Measurements from ENCODE around the gene LHPP.

The LHPP gene

DNA sequence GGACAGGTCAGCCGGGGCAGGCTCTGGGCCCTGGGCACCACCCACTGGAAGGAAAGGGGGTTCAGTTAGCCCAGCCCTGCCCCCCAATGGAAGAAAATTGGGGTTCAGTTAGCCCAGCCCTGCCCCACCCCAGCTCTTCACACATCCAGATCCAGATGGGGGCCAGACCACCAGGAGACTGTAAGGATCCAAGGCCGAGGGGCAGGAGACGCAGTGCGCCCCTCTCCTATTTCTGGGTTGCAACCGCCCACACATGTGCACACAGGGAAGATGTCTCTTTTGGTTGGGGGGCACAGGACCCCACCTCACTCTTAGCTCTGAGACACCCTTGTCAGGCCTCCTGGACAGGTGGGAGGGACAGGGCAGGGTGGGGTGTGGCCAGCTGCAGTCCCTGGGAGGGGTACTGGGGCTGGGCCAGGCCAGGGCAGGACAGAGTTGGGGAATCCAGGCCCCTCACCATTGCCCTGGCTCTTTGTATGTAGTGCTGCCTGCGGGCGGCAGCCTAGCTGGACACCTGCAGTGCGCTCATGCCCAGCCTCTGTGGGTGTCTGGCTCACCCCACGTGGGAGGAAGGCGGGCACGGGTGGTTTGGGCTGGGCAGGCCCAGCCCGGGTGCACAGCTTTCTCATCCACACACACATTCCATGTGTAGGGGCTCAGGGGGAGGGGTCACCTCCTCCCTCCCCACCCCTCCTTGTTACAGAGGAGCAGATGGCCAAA is 141.2 kb downstream of the LHPP start:
- no peak for DNase-seq (ENCODE audit: low spot score)
- TF ChIP-seq, protein P1, sequence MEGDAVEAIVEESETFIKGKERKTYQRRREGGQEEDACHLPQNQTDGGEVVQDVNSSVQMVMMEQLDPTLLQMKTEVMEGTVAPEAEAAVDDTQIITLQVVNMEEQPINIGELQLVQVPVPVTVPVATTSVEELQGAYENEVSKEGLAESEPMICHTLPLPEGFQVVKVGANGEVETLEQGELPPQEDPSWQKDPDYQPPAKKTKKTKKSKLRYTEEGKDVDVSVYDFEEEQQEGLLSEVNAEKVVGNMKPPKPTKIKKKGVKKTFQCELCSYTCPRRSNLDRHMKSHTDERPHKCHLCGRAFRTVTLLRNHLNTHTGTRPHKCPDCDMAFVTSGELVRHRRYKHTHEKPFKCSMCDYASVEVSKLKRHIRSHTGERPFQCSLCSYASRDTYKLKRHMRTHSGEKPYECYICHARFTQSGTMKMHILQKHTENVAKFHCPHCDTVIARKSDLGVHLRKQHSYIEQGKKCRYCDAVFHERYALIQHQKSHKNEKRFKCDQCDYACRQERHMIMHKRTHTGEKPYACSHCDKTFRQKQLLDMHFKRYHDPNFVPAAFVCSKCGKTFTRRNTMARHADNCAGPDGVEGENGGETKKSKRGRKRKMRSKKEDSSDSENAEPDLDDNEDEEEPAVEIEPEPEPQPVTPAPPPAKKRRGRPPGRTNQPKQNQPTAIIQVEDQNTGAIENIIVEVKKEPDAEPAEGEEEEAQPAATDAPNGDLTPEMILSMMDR (conservative IDR thresholded peaks at IDR 0.05; ENCODE audit: low read depth): no peak
- CTCF ChIA-PET: interaction anchor here (0.7 kb wide), 1 partner anchor 1178 kb away, joined by 4 read pairs; no protein-coding TSS in a partner anchor
- POLR2A ChIA-PET (ENCODE audit: low non-redundant PET): no interaction called here
- H3K27ac ChIP-seq: no peak overlapping the region

DNA sequence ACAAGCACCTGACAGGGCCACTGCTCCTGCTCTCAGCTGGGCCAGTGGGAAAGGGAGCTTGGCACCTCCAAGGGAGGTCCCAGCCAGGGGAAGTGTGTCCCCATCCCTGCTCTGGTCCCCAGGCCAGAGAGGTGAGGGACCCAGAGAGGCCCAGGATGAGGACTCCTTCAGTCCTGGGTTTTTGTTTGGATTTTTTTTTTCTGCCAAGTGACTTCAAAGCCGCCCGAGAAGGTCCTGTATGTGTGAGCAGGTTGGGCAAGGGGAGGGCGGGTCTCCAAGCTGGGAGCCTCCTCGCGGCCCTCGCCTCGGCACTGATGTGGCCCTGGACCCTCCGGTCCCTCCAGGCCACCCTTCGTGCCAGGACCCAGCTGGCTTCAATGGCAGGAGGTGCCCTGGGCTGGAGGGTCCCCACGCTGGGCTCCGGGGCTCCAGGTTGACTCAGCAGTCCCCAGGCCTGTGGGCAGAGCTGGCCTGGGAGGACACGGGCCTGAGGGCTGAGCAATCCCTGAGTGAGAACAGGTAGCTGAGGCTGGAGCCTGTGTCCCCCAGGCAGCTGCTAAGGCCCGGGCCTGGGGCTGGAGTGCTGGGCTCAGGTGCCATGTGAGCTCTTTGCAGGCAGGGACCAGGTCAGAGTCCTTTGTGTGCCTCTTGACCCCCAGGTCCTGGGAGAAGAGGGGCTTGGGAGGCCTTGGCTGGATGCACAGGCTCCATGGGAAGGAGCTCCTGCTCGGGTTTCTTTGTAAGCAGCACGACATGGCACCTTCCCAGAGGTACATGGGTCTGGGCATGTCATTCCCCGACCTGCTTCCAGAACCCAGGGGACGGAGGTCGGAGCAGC is 142.0 kb downstream of the LHPP start:
- no peak for DNase-seq (ENCODE audit: low spot score)
- TF ChIP-seq, protein P1 (conservative IDR thresholded peaks at IDR 0.05; ENCODE audit: low read depth): no peak
- ChIA-PET POLR2A (ENCODE audit: low non-redundant PET) (no interaction called here), CTCF (interaction anchor here (0.6 to 1.5 kb wide), 4 partner anchors 11 to 1177 kb away, joined by 3 to 4 read pairs (median 4); no protein-coding TSS in a partner anchor)
- peak overlapping the region; percentile 9; the same call in 1 of the 2 replicates for H3K27ac ChIP-seq

DNA sequence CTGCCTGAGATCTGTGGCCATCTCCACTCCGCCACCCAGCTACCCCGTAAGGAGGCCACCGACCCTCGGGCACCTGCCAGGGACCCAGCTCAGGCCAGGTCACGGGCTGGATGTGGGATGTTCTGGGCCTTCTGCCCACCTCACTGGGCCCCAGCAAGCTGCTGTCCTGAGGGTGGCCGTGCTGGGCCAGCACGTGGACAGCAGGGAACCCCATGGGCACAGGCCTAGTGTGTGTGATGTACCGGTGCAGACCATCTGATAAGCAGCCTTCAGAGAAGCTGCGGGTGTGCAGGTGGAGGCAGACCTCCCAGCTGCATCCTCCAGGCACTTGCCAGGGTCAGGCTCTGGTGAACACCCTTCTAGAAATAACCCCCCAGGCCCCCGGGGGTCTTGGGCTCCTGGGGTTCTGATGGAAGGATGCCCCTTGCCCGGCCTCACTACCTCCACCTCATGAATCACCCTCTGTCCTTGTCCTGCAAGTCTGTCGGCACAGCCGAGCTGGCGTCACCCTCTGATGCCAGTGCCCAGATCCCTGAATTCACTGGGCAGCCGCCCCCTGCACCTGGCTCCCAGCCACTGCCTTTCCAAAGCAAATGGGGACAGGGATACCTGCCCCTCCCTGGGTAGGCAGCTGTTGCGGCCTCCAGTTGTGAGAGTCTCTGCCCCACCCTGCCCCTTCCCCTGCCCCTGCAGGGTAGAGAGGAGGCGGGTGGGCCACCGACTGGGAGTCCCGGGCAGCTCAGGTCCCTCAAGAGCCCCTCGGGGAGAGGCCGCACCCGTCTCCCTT is 142.8 kb downstream of the LHPP start:
- no peak for DNase-seq (ENCODE audit: low spot score)
- ChIA-PET CTCF (interaction anchor here (0.8 to 1.5 kb wide), 2 partner anchors 10 to 74 kb away, joined by 3 to 4 read pairs; no protein-coding TSS in a partner anchor), POLR2A (ENCODE audit: low non-redundant PET) (no interaction called here)
- TF ChIP-seq, protein P1 (conservative IDR thresholded peaks at IDR 0.05; ENCODE audit: low read depth): no peak
- peak overlapping the region; percentile 9; the same call in 1 of the 2 replicates for H3K27ac ChIP-seq

DNA sequence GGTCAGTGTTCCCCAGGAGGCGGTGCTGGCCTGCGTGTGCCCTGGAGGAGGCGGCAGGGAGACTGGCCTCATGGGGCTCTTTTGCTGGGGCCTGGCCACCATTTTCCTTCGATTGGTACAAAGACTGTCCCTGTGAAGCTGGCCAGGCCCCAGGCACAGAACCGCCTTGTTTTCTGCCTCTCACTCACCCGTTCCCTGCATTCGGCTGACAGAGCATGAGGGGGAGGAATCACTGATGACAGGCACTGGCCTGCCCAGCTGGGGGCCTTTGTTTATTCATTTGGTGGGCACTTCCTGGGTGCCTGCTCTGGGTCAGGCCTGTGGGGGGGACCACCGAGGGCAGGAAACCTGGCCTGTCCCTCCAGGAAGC is 143.4 kb downstream of the LHPP start:
- CTCF ChIA-PET: no interaction called here
- H3K27ac ChIP-seq: no peak overlapping the region
- DNase-seq (ENCODE audit: low spot score): no peak
- TF ChIP-seq, protein P1 (conservative IDR thresholded peaks at IDR 0.05; ENCODE audit: low read depth): no peak
- POLR2A ChIA-PET (ENCODE audit: low non-redundant PET): no interaction called here

DNA sequence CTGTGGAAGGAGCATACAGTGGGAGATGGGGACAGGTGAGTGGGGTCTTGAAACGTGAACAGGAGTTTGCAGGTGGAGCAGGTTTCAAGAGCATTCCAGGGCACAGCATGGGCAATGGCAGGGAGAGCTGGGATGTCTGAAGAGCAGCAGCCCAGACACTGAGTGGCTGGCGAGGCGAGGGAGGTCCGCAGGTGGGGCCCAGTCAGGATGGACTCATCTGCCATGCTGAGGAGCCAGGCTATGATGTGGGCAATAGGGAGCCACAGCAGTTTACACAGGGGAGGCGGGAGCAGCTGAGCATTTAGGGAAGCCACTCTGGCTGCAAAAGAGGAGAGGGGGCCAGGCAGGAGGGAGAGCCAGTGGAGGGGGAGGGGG is 143.8 kb downstream of the LHPP start:
- no peak for DNase-seq (ENCODE audit: low spot score)
- POLR2A ChIA-PET (ENCODE audit: low non-redundant PET): no interaction called here
- CTCF ChIA-PET: no interaction called here
- no peak overlapping the region for H3K27ac ChIP-seq
- TF ChIP-seq, protein P1 (conservative IDR thresholded peaks at IDR 0.05; ENCODE audit: low read depth): no peak

Measured in RWPE1 (cell line).